Psoas muscle (tissue), 8 donors: ENCODE measurements around the gene CNTFR. TPM values are rescaled to one million over a fixed set of nuclear protein-coding genes. Genes with fewer than 3 reads are reported as not detected.

Experiments
- ATAC-seq, 4 donors: fragments of 200-7000 bp; cut with Tn5 transposase; one replicate each; pipeline ENCODE4 v1.9.1; 2020; ENCODE audit warnings: moderate library complexity in 3 of 4, mild to moderate bottlenecking in 2 of 4
- DNase-seq, 2 donors: peaks; one replicate each; pipeline ENCODE4 v3.0.0-alpha.2; 2020
- H3K27ac ChIP-seq: fragments of 200-600 bp; one replicate; pipeline ENCODE4 v1.8.0; 2022
- H3K27me3 ChIP-seq, 3 donors: fragments of 200-600 bp in 1 of 3; one replicate each; pipeline versions ENCODE4 v1.6.1 to v1.8.0; 2013 to 2022; ENCODE audit warnings: low read length in 2 of 3, mild to moderate bottlenecking in 2 of 3, moderate library complexity in 1 of 3; ENCODE audit not compliant: insufficient read depth in 3 of 3
- H3K36me3 ChIP-seq, 2 donors: fragments of 200-600 bp in 1 of 2; one replicate each; pipeline versions ENCODE4 v1.6.1 to v1.8.0; 2013 to 2022; ENCODE audit warnings: low read depth in 1 of 2, mild to moderate bottlenecking in 1 of 2, moderate library complexity in 1 of 2; ENCODE audit not compliant: insufficient read depth in 1 of 2
- H3K4me1 ChIP-seq: fragments of 200-600 bp; one replicate; pipeline ENCODE4 v1.8.0; 2022
- H3K4me3 ChIP-seq: fragments of 200-600 bp; one replicate; pipeline ENCODE4 v1.8.0; 2022; ENCODE audit warnings: mild to moderate bottlenecking
- H3K9me3 ChIP-seq: fragments of 200-600 bp; one replicate; pipeline ENCODE4 v1.8.0; 2022
- CTCF ChIP-seq: fragments of 200-600 bp; IDR thresholded peaks from one replicate; pipeline ENCODE4 v1.8.0; 2022; ENCODE audit warnings: antibody characterized with exemption
- WGBS, 3 donors: extraction: QIAGEN DNeasy Blood & Tissue Kit; methylation state at CpG; one replicate each; pipeline versions ENCODE4 v1.1.6 to v1.1.7; 2013; 5-methylcytosine and 5-hydroxymethylcytosine counted together
- intact Hi-C, 2 donors: fragments of 100-400 bp; cut with DNase I; formaldehyde crosslinking; loops; one replicate each; pipeline versions ENCODE4 v1.11.0 to v1.14.2; 2022
- polyA plus RNA-seq, 3 donors: library from polyadenylated mRNA; stranded (reverse); fragments of 200-250 nt; gene quantifications; one replicate each; pipeline ENCODE4 v1.2.3, GENCODE V29; 2013
- total RNA-seq, 4 donors: library from RNA; stranded (reverse); fragmentation: NEBNext Ultra II Directional in 2 of 4; extraction: Animal tissue kit (Norgen Biotek cat#: 25700) in 2 of 4; gene quantifications; one replicate each; pipeline versions ENCODE4 v1.2.1 to v1.2.4, GENCODE V29; 2021 to 2023
- donor health status: healthy with polysubstance abuse.
- donor health status: DM: no; HTN: no; CAD: no; lungs with moderate emphysema.
- donor health status: Bipolar disorder and iron deficiency.
- donor health status: healthy.
- donor health status: DM: yes; HTN: yes; CAD: no.
- donor health status: DM: no; HTN: no; CAD: no.
- donor health status: DM: no; HTN: no; CAD: no.
- donor health status: DM: yes; HTN: yes; CAD: no.

The CNTFR gene
- total and polyA plus RNA-seq, 7 donors, result 32.3 to 97.4 (median 64.4) TPM

GRCh38 chr9:34518896-34519295 lies 70.6 kb downstream of the CNTFR start:
- Histone ChIP-seq H3K27me3 (no peaks in the 10 kb centered on the region), H3K9me3 (no peaks in the 10 kb centered on the region), H3K4me1 (peaks cover 6% of the 10 kb centered on the region), H3K36me3 (no peaks in the 10 kb centered on the region), H3K4me3 (no peak overlapping the region), H3K27ac (no peak overlapping the region)
- ATAC-seq (no peak), DNase-seq (no peak)
- intact Hi-C loops, result no loop called here
- 63 to 75% (median 70%) methylated on average over 2 of the region's 2 CpGs for WGBS, 3 donors
- TF ChIP-seq CTCF, result no peak

- no peak for TF ChIP-seq CTCF
- H3K4me1 ChIP-seq, result peaks cover under 1% of the 10 kb centered on the region
- DNase-seq (no peak), ATAC-seq (no peak)
- H3K4me3 ChIP-seq, result no peak overlapping the region
- H3K27me3 ChIP-seq, result no peaks in the 10 kb centered on the region
- H3K9me3 ChIP-seq, result no peaks in the 10 kb centered on the region
- intact Hi-C loops, result no loop called here
- no peak overlapping the region for H3K27ac ChIP-seq
- WGBS, 3 donors, result 55 to 72% (median 64%) methylated on average over 6 of the region's 6 CpGs
- H3K36me3 ChIP-seq, result no peaks in the 10 kb centered on the region
Observed at GRCh38 chr9:34518110-34518616, 71.4 kb downstream of the CNTFR start.

GRCh38 chr9:34517185-34517584 lies 72.3 kb downstream of the CNTFR start:
- no peaks in the 10 kb centered on the region for H3K36me3 ChIP-seq
- H3K4me3 ChIP-seq, result no peak overlapping the region
- no peaks in the 10 kb centered on the region for H3K4me1 ChIP-seq
- no peak for TF ChIP-seq CTCF
- intact Hi-C loops, result no loop called here
- no peaks in the 10 kb centered on the region for H3K9me3 ChIP-seq
- H3K27ac ChIP-seq, result no peak overlapping the region
- WGBS, 3 donors, result 90 to 91% (median 90%) methylated on average over 7 of the region's 7 CpGs
- DNase-seq (no peak), ATAC-seq (no peak)
- no peaks in the 10 kb centered on the region for H3K27me3 ChIP-seq

GRCh38 chr9:34515959-34516358 lies 73.6 kb downstream of the CNTFR start:
- Histone ChIP-seq H3K9me3 (no peaks in the 10 kb centered on the region), H3K36me3 (no peaks in the 10 kb centered on the region), H3K27me3 (no peaks in the 10 kb centered on the region), H3K4me3 (no peak overlapping the region), H3K4me1 (no peaks in the 10 kb centered on the region), H3K27ac (no peak overlapping the region)
- WGBS, 3 donors, result 95 to 96% (median 96%) methylated on average over 3 of the region's 3 CpGs
- no peak for TF ChIP-seq CTCF
- intact Hi-C loops, result no loop called here
- DNase-seq, result no peak
- no peak for ATAC-seq

- no peaks in the 10 kb centered on the region for H3K9me3 ChIP-seq
Observed at GRCh38 chr9:34514816-34515215, 74.7 kb downstream of the CNTFR start.

More at GRCh38 chr9:34514816-34515215, 74.7 kb downstream of the CNTFR start:
- Histone ChIP-seq H3K27ac (no peak overlapping the region), H3K36me3 (no peaks in the 10 kb centered on the region), H3K4me3 (no peak overlapping the region), H3K4me1 (no peaks in the 10 kb centered on the region), H3K27me3 (no peaks in the 10 kb centered on the region)
- intact Hi-C loops, result no loop called here
- no peak for TF ChIP-seq CTCF
- DNase-seq (no peak), ATAC-seq (no peak)
- 87 to 98% (median 93%) methylated on average over 3 of the region's 3 CpGs for WGBS, 3 donors
